Neural cell (in vitro differentiated cells): ENCODE results near the gene MAN2B1. TPM values are rescaled to one million over a fixed set of nuclear protein-coding genes. Genes with fewer than 3 reads are reported as not detected.
"Not testable (repeated sequence)": the region's sequence is repeated elsewhere in the genome, so short reads cannot be mapped to it uniquely, and the experiment has no call there.

ENCODE experiments used
- H2AFZ ChIP-seq: fragments of 200-600, 300-800 bp; sonication (generic), shearing (Covaris generic); 2 replicates; pipeline ENCODE4 v1.6.0; 2014; ENCODE audit warnings: low read depth, mild to moderate bottlenecking, antibody characterized with exemption, low read length, moderate library complexity
- H3F3A ChIP-seq: fragments of 200-600 bp; shearing (Covaris generic); 2 replicates; pipeline ENCODE4 v1.6.1; 2016; ENCODE audit warnings: mild to moderate bottlenecking, moderate library complexity, mixed read lengths, antibody characterized with exemption, low read length; ENCODE audit not compliant: insufficient read depth, poor library complexity, severe bottlenecking
- H3K27ac ChIP-seq: fragments of 200-600, 300-800 bp; sonication (generic), shearing (Covaris generic); 2 replicates; pipeline ENCODE4 v1.5.1; 2014; ENCODE audit warnings: mild to moderate bottlenecking, low read length, moderate library complexity
- H3K27me3 ChIP-seq: fragments of 300-800, 200-600 bp; sonication (generic), shearing (Covaris generic); 2 replicates; pipeline ENCODE4 v1.6.0; 2014; ENCODE audit warnings: mild to moderate bottlenecking, low read depth, low read length, moderate library complexity; ENCODE audit not compliant: insufficient read depth
- H3K36me3 ChIP-seq: fragments of 300-800, 200-600 bp; sonication (generic), shearing (Covaris generic); 2 replicates; pipeline ENCODE4 v1.5.1; 2014; ENCODE audit warnings: mild to moderate bottlenecking, antibody characterized with exemption, low read length, moderate library complexity; ENCODE audit not compliant: insufficient read depth
- H3K4me2 ChIP-seq: fragments of 300-800, 200-600 bp; sonication (generic), shearing (Covaris generic); 2 replicates; pipeline ENCODE4 v1.6.0; 2014; ENCODE audit warnings: mild to moderate bottlenecking, low read length
- H3K4me3 ChIP-seq: fragments of 300-800, 200-600 bp; sonication (generic), shearing (Covaris generic); 2 replicates; pipeline ENCODE4 v1.5.1; 2014; ENCODE audit warnings: mild to moderate bottlenecking, low read length, moderate library complexity
- H3K79me2 ChIP-seq: fragments of 200-600 bp; shearing (Covaris generic); replicated peaks from 2 replicates; pipeline ENCODE4 v1.6.0; 2014; ENCODE audit warnings: mild to moderate bottlenecking, low read length, moderate library complexity; ENCODE audit not compliant: insufficient read depth
- H3K9ac ChIP-seq: fragments of 300-800, 200-600 bp; sonication (generic), shearing (Covaris generic); 2 replicates; pipeline ENCODE4 v1.6.1; 2016; ENCODE audit warnings: mild to moderate bottlenecking, low read length, mixed read lengths
- H3K9me2 ChIP-seq: fragments of 200-600 bp; shearing (Covaris generic); 2 replicates; pipeline ENCODE4 v1.6.1; 2016; ENCODE audit warnings: mild to moderate bottlenecking, low read length, mixed read lengths; ENCODE audit not compliant: insufficient read depth
- H3K9me3 ChIP-seq: fragments of 200-600, 300-800 bp; sonication (generic), shearing (Covaris generic); 2 replicates; pipeline ENCODE4 v1.6.1; 2016; ENCODE audit warnings: mild to moderate bottlenecking, mixed run types, low read length, moderate library complexity, mixed read lengths
- H4K20me1 ChIP-seq: fragments of 200-600 bp; shearing (Covaris generic); 2 replicates; pipeline ENCODE4 v1.6.1; 2016; ENCODE audit warnings: mild to moderate bottlenecking, mixed run types; ENCODE audit not compliant: insufficient read depth
- CTCF ChIP-seq: fragments of 450-650 bp; IDR thresholded peaks from 2 replicates; pipeline ENCODE4 v1.5.1; 2014; ENCODE audit warnings: antibody characterized with exemption, mild to moderate bottlenecking, moderate library complexity; ENCODE audit not compliant: poor library complexity, severe bottlenecking
- EP300 ChIP-seq: fragments of 450-650 bp; conservative IDR thresholded peaks from 2 replicates; pipeline ENCODE4 v1.6.1; 2014; ENCODE audit warnings: antibody characterized with exemption, mild to moderate bottlenecking, moderate library complexity; ENCODE audit not compliant: poor library complexity, severe bottlenecking
- EZH2 ChIP-seq: fragments of 200-600, 300-800 bp; shearing (Covaris generic), sonication (generic); IDR thresholded peaks from 2 replicates; pipeline ENCODE4 v1.6.1; 2014; ENCODE audit warnings: antibody characterized with exemption, low read length, borderline replicate concordance, mild to moderate bottlenecking; ENCODE audit not compliant: insufficient read depth, poor library complexity, severe bottlenecking
- MXI1 ChIP-seq: fragments of 450-650 bp; conservative IDR thresholded peaks from 2 replicates; pipeline ENCODE4 v1.6.1; 2014; ENCODE audit warnings: antibody characterized with exemption, mild to moderate bottlenecking; ENCODE audit not compliant: poor library complexity, severe bottlenecking
- POLR2AphosphoS5 ChIP-seq: IDR thresholded peaks from 2 replicates; pipeline ENCODE4 v1.6.1; 2012
- RAD21 ChIP-seq: fragments of 450-650 bp; conservative IDR thresholded peaks from 2 replicates; pipeline ENCODE4 v1.6.1; 2014; ENCODE audit warnings: antibody characterized with exemption, mild to moderate bottlenecking, moderate library complexity
- REST ChIP-seq: IDR thresholded peaks from 2 replicates; pipeline ENCODE4 v1.6.1; 2012; ENCODE audit warnings: borderline replicate concordance
- SMC3 ChIP-seq: fragments of 450-650 bp; conservative IDR thresholded peaks from 2 replicates; pipeline ENCODE4 v1.6.1; 2014; ENCODE audit warnings: antibody characterized with exemption, mild to moderate bottlenecking, moderate library complexity; ENCODE audit not compliant: poor library complexity
- TAF1 ChIP-seq: IDR thresholded peaks from 2 replicates; pipeline ENCODE4 v1.6.1; 2012; ENCODE audit warnings: low read depth
- polyA plus RNA-seq: library from polyadenylated mRNA; depleted of rRNA; stranded (reverse); fragments of >200 nt; gene quantifications from 2 replicates; pipeline ENCODE4 v1.2.3, GENCODE V29; 2014

Gene MAN2B1
- polyA plus RNA-seq, 1 donor from 2014 or later = 11.5 TPM

- H3F3A ChIP-seq = peaks cover 5% of the 10 kb centered on the region
- H3K4me3 ChIP-seq = no peak overlapping the region
- H3K9ac ChIP-seq = no peak overlapping the region
- H4K20me1 ChIP-seq = no peaks in the 10 kb centered on the region
- H3K36me3 ChIP-seq = no peaks in the 10 kb centered on the region
- H3K27me3 ChIP-seq = no peaks in the 10 kb centered on the region
- H3K4me2 ChIP-seq = no peak overlapping the region
- no peaks in the 10 kb centered on the region for H3K9me2 ChIP-seq
- H2AFZ ChIP-seq = no peak overlapping the region
- TF ChIP-seq CTCF = no peak
- no peak for TF ChIP-seq MXI1
- no peak for TF ChIP-seq EZH2
- TF ChIP-seq RAD21 = no peak
- TF ChIP-seq POLR2AphosphoS5 = no peak
- no peak for TF ChIP-seq SMC3
- TF ChIP-seq EP300 = no peak
- H3K9me3 ChIP-seq = no peaks in the 10 kb centered on the region
- H3K79me2 ChIP-seq = no peaks in the 10 kb centered on the region
- no peak overlapping the region for H3K27ac ChIP-seq
Observed at GRCh38 chr19:12698138-12698537, 31.6 kb upstream of the MAN2B1 start.

GRCh38 chr19:12697425-12697824 lies 30.9 kb upstream of the MAN2B1 start:
- not testable (repeated sequence) for H2AFZ ChIP-seq, H3K27ac ChIP-seq, H3K4me3 ChIP-seq, H3K4me2 ChIP-seq, H3K36me3 ChIP-seq, H3K27me3 ChIP-seq, H4K20me1 ChIP-seq, H3K9me3 ChIP-seq, H3K9me2 ChIP-seq, H3K79me2 ChIP-seq, H3F3A ChIP-seq
- peak overlapping the region; percentile 76 for H3K9ac ChIP-seq

GRCh38 chr19:12696366-12697335 lies 30.1 kb upstream of the MAN2B1 start, which contains the start of gene FBXW9:
Gene FBXW9, minus strand, starts transcription at chr19:12696631. Its CDS starts 50 bp downstream, at chr19:12696581.
- peak; percentile 26 for TF ChIP-seq CTCF
- peak; percentile 99 for TF ChIP-seq MXI1
- TF ChIP-seq TAF1 = no peak
- no peak for TF ChIP-seq REST
- TF ChIP-seq POLR2AphosphoS5 = peak; percentile 93
- peak; percentile 27 for TF ChIP-seq RAD21
- peak; percentile 45 for TF ChIP-seq SMC3
- peak; percentile 57 for TF ChIP-seq EP300
- Histone ChIP-seq H2AFZ (peak within 1 kb of the TSS; percentile 66), H3K36me3 (no peaks in the 10 kb centered on the region), H3K4me2 (peak within 1 kb of the TSS; percentile 65), H3K79me2 (no peaks in the 10 kb centered on the region), H3K27ac (peak within 1 kb of the TSS; percentile 88), H3K9me3 (no peaks in the 10 kb centered on the region), H3F3A (peaks cover 5% of the 10 kb centered on the region), H3K9ac (peak within 1 kb of the TSS; percentile 76), H3K9me2 (no peaks in the 10 kb centered on the region), H3K4me3 (peak within 1 kb of the TSS; percentile 99), H4K20me1 (no peaks in the 10 kb centered on the region), H3K27me3 (no peaks in the 10 kb centered on the region)
